Loucy (cell line): ENCODE data around the gene TPRG1.

Experiments
- H2AFZ ChIP-seq: fragments of 200-600 bp; sonication (generic); 2 replicates; pipeline ENCODE4 v1.6.0; 2016; ENCODE audit warnings: antibody characterized with exemption, mild to moderate bottlenecking, low read length, moderate library complexity
- H3F3A ChIP-seq: fragments of 200-600 bp; 2 replicates; pipeline ENCODE4 v1.6.0; 2016; ENCODE audit warnings: antibody characterized with exemption, low read depth, mild to moderate bottlenecking
- H3K27me3 ChIP-seq: fragments of 200-600 bp; sonication (generic); 2 replicates; pipeline ENCODE4 v1.6.1; 2014; ENCODE audit warnings: low read length, mild to moderate bottlenecking; ENCODE audit not compliant: insufficient read depth, poor library complexity, severe bottlenecking
- H3K36me3 ChIP-seq: fragments of 200-600 bp; sonication (generic); 2 replicates; pipeline ENCODE4 v1.6.1; 2016; ENCODE audit warnings: low read length; ENCODE audit not compliant: insufficient read depth
- H3K4me1 ChIP-seq: fragments of 200-600 bp; sonication (generic); 2 replicates; pipeline ENCODE4 v1.5.1; 2014; ENCODE audit warnings: low read length, mild to moderate bottlenecking; ENCODE audit not compliant: insufficient read depth, poor library complexity, severe bottlenecking
- H3K4me2 ChIP-seq: fragments of 200-600 bp; sonication (generic); 2 replicates; pipeline ENCODE4 v1.6.0; 2014; ENCODE audit warnings: antibody characterized with exemption, low read length, low read depth, mild to moderate bottlenecking; ENCODE audit not compliant: poor library complexity, severe bottlenecking
- H3K4me3 ChIP-seq: fragments of 200-600 bp; sonication (generic); 2 replicates; pipeline ENCODE4 v1.5.1; 2014; ENCODE audit warnings: low read length, mild to moderate bottlenecking, mixed read lengths; ENCODE audit not compliant: poor library complexity, severe bottlenecking
- H3K79me2 ChIP-seq: fragments of 200-600 bp; sonication (generic); 2 replicates; pipeline ENCODE4 v1.6.1; 2014; ENCODE audit warnings: low read length; ENCODE audit not compliant: insufficient read depth
- H3K9ac ChIP-seq: fragments of 200-600 bp; sonication (generic); 2 replicates; pipeline ENCODE4 v1.6.0; 2014; ENCODE audit warnings: mild to moderate bottlenecking, low read depth, low read length, moderate library complexity; ENCODE audit not compliant: poor library complexity, severe bottlenecking
- H3K9me2 ChIP-seq: fragments of 200-600 bp; sonication (generic); replicated peaks from 2 replicates; pipeline ENCODE4 v1.6.1; 2016; ENCODE audit warnings: low read depth, low read length, mixed read lengths
- H3K9me3 ChIP-seq: fragments of 200-600 bp; sonication (generic); 2 replicates; pipeline ENCODE4 v1.6.1; 2014; ENCODE audit warnings: mild to moderate bottlenecking, antibody characterized with exemption, low read length, low read depth; ENCODE audit not compliant: insufficient read depth
- H4K20me1 ChIP-seq: fragments of 200-600 bp; sonication (generic); 2 replicates; pipeline ENCODE4 v1.6.0; 2014; ENCODE audit warnings: antibody characterized with exemption, low read length, mild to moderate bottlenecking; ENCODE audit not compliant: insufficient read depth, poor library complexity, severe bottlenecking
- CTCF ChIP-seq: fragments of 200-600 bp; sonication (generic); conservative IDR thresholded peaks from 2 replicates; pipeline ENCODE4 v1.5.1; 2014; ENCODE audit warnings: mild to moderate bottlenecking, antibody characterized with exemption, low read length
- EZH2phosphoT487 ChIP-seq: fragments of 200-600 bp; IDR thresholded peaks from 2 replicates; pipeline ENCODE4 v1.6.1; 2018; ENCODE audit warnings: antibody characterized with exemption, mild to moderate bottlenecking, moderate library complexity, borderline replicate concordance

TPRG1 gene

GRCh38 chr3:189286188-189286587 is 114.4 kb downstream of the TPRG1 start:
- no peaks in the 10 kb centered on the region for H3K79me2 ChIP-seq
- H3K4me1 ChIP-seq, result peaks cover 18% of the 10 kb centered on the region
- TF ChIP-seq EZH2phosphoT487, result no peak
- TF ChIP-seq CTCF, result no peak
- H3K9me3 ChIP-seq, result no peaks in the 10 kb centered on the region
- no peak overlapping the region for H3K4me3 ChIP-seq
- peak overlapping the region; percentile 24 for H3K4me2 ChIP-seq
- no peaks in the 10 kb centered on the region for H3K36me3 ChIP-seq
- H3K27me3 ChIP-seq, result no peaks in the 10 kb centered on the region
- H4K20me1 ChIP-seq, result no peaks in the 10 kb centered on the region
- no peak overlapping the region for H3K9ac ChIP-seq
- H3K9me2 ChIP-seq, result no peaks in the 10 kb centered on the region
- no peak overlapping the region for H2AFZ ChIP-seq
- H3F3A ChIP-seq, result peaks cover 4% of the 10 kb centered on the region; the same call in 1 of the 2 replicates

GRCh38 chr3:189286916-189287315 is 115.1 kb downstream of the TPRG1 start:
- Histone ChIP-seq H4K20me1 (no peaks in the 10 kb centered on the region), H3F3A (peaks cover 4% of the 10 kb centered on the region; the same call in 1 of the 2 replicates), H3K36me3 (no peaks in the 10 kb centered on the region), H3K79me2 (no peaks in the 10 kb centered on the region), H3K27me3 (no peaks in the 10 kb centered on the region), H3K4me2 (no peak overlapping the region), H3K9ac (no peak overlapping the region), H3K9me3 (no peaks in the 10 kb centered on the region), H3K4me3 (no peak overlapping the region), H2AFZ (no peak overlapping the region), H3K4me1 (peaks cover 18% of the 10 kb centered on the region), H3K9me2 (no peaks in the 10 kb centered on the region)
- TF ChIP-seq EZH2phosphoT487 (no peak), CTCF (no peak)

- no peak overlapping the region for H3K4me3 ChIP-seq
- no peak overlapping the region for H3K4me2 ChIP-seq
Observed at GRCh38 chr3:189288348-189289235, 116.8 kb downstream of the TPRG1 start.

More at GRCh38 chr3:189288348-189289235, 116.8 kb downstream of the TPRG1 start:
- no peaks in the 10 kb centered on the region for H4K20me1 ChIP-seq
- no peaks in the 10 kb centered on the region for H3K79me2 ChIP-seq
- no peak overlapping the region for H3K9ac ChIP-seq
- peaks cover 4% of the 10 kb centered on the region; the same call in 1 of the 2 replicates for H3F3A ChIP-seq
- H2AFZ ChIP-seq, result no peak overlapping the region
- no peaks in the 10 kb centered on the region for H3K36me3 ChIP-seq
- no peaks in the 10 kb centered on the region for H3K9me3 ChIP-seq
- no peaks in the 10 kb centered on the region for H3K27me3 ChIP-seq
- no peak for TF ChIP-seq EZH2phosphoT487
- no peak for TF ChIP-seq CTCF
- H3K4me1 ChIP-seq, result peaks cover 18% of the 10 kb centered on the region
- no peaks in the 10 kb centered on the region for H3K9me2 ChIP-seq
